ENCODE data around the gene SUSD1.

The SUSD1 gene

DNA sequence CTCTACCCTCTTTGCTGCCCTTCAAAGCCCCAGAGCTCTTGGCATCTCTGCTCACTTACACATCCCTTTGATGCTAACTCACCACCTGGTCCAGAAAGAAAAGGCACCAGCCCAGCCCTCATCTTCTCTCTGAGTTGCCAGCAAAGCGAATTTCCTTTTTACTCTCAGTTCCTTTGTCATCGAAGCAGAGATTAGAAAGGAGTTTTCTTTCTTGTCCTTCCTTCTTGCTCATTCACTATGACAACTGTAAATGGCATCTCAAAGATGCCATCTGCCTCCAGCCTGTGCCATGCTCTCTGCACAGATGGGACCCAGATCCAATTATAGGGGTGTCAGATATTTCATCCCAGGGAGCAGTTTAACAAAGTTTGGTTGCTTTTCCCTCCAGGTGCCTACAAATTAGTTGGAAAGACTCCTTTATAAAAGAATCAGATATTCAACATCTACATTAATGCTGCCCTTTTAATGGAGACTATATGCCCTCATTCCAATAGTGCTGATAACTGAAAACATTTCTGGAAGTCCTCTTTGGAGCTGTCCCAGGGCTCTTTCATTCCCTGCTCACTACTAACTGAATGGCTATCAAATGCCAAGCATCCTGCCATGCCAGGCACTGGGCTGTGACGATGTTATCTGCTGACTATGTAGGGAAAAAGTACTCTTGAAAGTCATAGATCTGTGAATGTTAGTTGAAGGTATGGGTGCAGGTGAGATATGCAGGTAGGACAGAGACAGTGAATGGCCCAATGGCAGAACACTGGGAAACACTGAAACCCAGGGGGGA, 58.9 kb downstream of the SUSD1 start:
- Histone ChIP-seq H3K27me3 (no peaks in the 10 kb centered on the region), H3K4me1 (no peaks in the 10 kb centered on the region), H3K9me3 (no peaks in the 10 kb centered on the region)

DNA sequence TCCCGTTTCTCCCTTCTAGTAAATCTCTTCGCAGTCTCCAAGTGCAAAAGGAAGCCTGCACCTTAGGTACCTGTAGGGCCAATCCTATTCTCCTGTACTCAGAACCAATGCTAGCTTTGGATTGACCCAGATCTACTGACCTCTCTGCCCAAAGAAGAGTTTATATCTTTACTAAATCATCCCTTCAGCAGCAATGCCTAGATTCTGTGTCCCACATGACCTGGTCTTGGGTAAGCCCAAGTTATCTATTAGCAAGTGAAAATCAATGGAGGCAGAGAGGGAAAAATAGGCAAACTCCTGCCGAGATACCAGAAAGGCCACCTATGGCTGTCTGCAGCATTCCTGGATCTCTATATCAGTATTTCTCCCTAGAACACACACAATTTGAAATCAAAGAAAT, 60.0 kb downstream of the SUSD1 start:
- no peaks in the 10 kb centered on the region for H3K9me3 ChIP-seq
- no peaks in the 10 kb centered on the region for H3K27me3 ChIP-seq
- H3K4me1 ChIP-seq, result no peaks in the 10 kb centered on the region
- peaks cover 4% of the 10 kb centered on the region; the same call in 1 of the 2 replicates for H3K36me3 ChIP-seq
- TF ChIP-seq, protein P1, sequence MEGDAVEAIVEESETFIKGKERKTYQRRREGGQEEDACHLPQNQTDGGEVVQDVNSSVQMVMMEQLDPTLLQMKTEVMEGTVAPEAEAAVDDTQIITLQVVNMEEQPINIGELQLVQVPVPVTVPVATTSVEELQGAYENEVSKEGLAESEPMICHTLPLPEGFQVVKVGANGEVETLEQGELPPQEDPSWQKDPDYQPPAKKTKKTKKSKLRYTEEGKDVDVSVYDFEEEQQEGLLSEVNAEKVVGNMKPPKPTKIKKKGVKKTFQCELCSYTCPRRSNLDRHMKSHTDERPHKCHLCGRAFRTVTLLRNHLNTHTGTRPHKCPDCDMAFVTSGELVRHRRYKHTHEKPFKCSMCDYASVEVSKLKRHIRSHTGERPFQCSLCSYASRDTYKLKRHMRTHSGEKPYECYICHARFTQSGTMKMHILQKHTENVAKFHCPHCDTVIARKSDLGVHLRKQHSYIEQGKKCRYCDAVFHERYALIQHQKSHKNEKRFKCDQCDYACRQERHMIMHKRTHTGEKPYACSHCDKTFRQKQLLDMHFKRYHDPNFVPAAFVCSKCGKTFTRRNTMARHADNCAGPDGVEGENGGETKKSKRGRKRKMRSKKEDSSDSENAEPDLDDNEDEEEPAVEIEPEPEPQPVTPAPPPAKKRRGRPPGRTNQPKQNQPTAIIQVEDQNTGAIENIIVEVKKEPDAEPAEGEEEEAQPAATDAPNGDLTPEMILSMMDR (IDR thresholded peaks at IDR 0.05; ENCODE audit: low read depth, low read length), result no peak
- no peak for DNase-seq
- no peak overlapping the region for H3K4me3 ChIP-seq (ENCODE audit: low read depth, low read length)

More for the DNA sequence above, 58.9 kb downstream of the SUSD1 start:
- TF ChIP-seq, protein P1 (IDR thresholded peaks at IDR 0.05; ENCODE audit: low read depth, low read length), result no peak
- H3K36me3 ChIP-seq, result peaks cover 4% of the 10 kb centered on the region; the same call in 1 of the 2 replicates
- H3K4me3 ChIP-seq (ENCODE audit: low read depth, low read length), result no peak overlapping the region
- no peak for DNase-seq

GRCh38 chr9:112112941-112113681, 62.0 kb downstream of the SUSD1 start:
- peaks cover 4% of the 10 kb centered on the region; the same call in 1 of the 2 replicates for H3K36me3 ChIP-seq
- H3K9me3 ChIP-seq, result no peaks in the 10 kb centered on the region
- H3K27me3 ChIP-seq, result no peaks in the 10 kb centered on the region
- peak; percentile 23 for DNase-seq
- no peaks in the 10 kb centered on the region for H3K4me1 ChIP-seq
- no peak overlapping the region for H3K4me3 ChIP-seq (ENCODE audit: low read depth, low read length)
- TF ChIP-seq, protein P1 (IDR thresholded peaks at IDR 0.05; ENCODE audit: low read depth, low read length), result peak; percentile 59

GRCh38 chr9:112112519-112112918, 62.6 kb downstream of the SUSD1 start:
- H3K4me3 ChIP-seq (ENCODE audit: low read depth, low read length), result no peak overlapping the region
- no peaks in the 10 kb centered on the region for H3K4me1 ChIP-seq
- TF ChIP-seq, protein P1 (IDR thresholded peaks at IDR 0.05; ENCODE audit: low read depth, low read length), result no peak
- no peaks in the 10 kb centered on the region for H3K9me3 ChIP-seq
- H3K36me3 ChIP-seq, result peaks cover 4% of the 10 kb centered on the region; the same call in 1 of the 2 replicates
- DNase-seq, result no peak
- H3K27me3 ChIP-seq, result no peaks in the 10 kb centered on the region

- H3K9me3 ChIP-seq, result no peaks in the 10 kb centered on the region
- H3K27me3 ChIP-seq, result no peaks in the 10 kb centered on the region
- TF ChIP-seq, protein P1 (IDR thresholded peaks at IDR 0.05; ENCODE audit: low read depth, low read length), result no peak
- DNase-seq, result no peak
- peaks cover 4% of the 10 kb centered on the region; the same call in 1 of the 2 replicates for H3K36me3 ChIP-seq
- no peaks in the 10 kb centered on the region for H3K4me1 ChIP-seq
- no peak overlapping the region for H3K4me3 ChIP-seq (ENCODE audit: low read depth, low read length)
Measured at GRCh38 chr9:112111461-112111860, 63.6 kb downstream of the SUSD1 start.

DNA sequence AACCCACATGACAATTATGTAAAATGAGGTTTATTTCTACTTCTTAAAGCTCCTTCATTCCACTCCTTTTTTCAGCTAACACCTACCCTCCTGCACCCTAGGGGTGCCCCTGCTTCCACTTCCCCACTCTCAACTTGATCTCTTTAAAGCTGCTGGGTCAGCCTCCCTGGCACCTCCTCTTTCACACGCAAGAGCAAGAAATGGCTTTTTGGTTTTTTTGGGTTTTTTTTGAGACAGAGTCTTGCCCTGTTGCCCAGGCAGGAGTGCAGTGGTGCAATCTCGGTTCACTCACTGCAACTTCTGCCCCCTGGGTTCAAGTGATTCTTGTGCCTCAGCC, 64.4 kb downstream of the SUSD1 start:
- Histone ChIP-seq H3K4me1 (no peaks in the 10 kb centered on the region), H3K36me3 (peaks cover 4% of the 10 kb centered on the region; the same call in 1 of the 2 replicates)

More for the DNA sequence above, 64.4 kb downstream of the SUSD1 start:
- TF ChIP-seq, protein P1 (IDR thresholded peaks at IDR 0.05; ENCODE audit: low read depth, low read length), result no peak
- no peak overlapping the region for H3K4me3 ChIP-seq (ENCODE audit: low read depth, low read length)
- H3K9me3 ChIP-seq, result no peaks in the 10 kb centered on the region
- DNase-seq, result no peak
- no peaks in the 10 kb centered on the region for H3K27me3 ChIP-seq
